SK-N-SH (cell line): ENCODE measurements around the gene CNIH3. TPM values are rescaled to one million over a fixed set of nuclear protein-coding genes. Genes with fewer than 3 reads are reported as not detected.

ENCODE experiments used
- CTCF ChIA-PET: fragments of 300-600, 350-600 bp; formaldehyde crosslinking; extraction: SDS; loops from one replicate; lab custom pipeline; 2021; lab: Yijun Ruan, JAX
- POLR2A ChIA-PET: fragments of 350-600 bp; sonication (Branson Sonifier 250); formaldehyde crosslinking; extraction: SDS; loops from one replicate; lab custom pipeline; 2020; ENCODE audit warnings: antibody characterized with exemption, inconsistent platforms; lab: Yijun Ruan, JAX
- DNase-seq: peaks from one replicate; pipeline ENCODE4 v3.0.0; 2012
- H2AFZ ChIP-seq: fragments of 200-600 bp; sonication (generic); 2 replicates; pipeline ENCODE4 v1.8.1; 2016; ENCODE audit warnings: antibody characterized with exemption, mild to moderate bottlenecking, low read depth
- H3F3A ChIP-seq: fragments of 200-600 bp; sonication (generic); replicated peaks from 2 replicates; pipeline ENCODE3; 2016; ENCODE audit warnings: antibody characterized with exemption, mild to moderate bottlenecking; ENCODE audit not compliant: insufficient read depth
- H3K27ac ChIP-seq, 2 experiments: fragments of 200-500 bp in 1 of 2; fragments of 200-600 bp in 1 of 2; sonication (Bioruptor generic) in 1 of 2; sonication (generic), shearing (Covaris generic) in 1 of 2; 2 replicates each; pipeline versions ENCODE4 v1.5.1 to v1.6.1; 2014 to 2016; ENCODE audit warnings: low read depth in 2 of 2, inconsistent platforms in 1 of 2, low read length in 1 of 2, mild to moderate bottlenecking in 1 of 2, mixed read lengths in 1 of 2
- H3K27me3 ChIP-seq: fragments of 200-600 bp; sonication (generic), shearing (Covaris generic); 2 replicates; pipeline ENCODE4 v1.6.1; 2016; ENCODE audit warnings: mixed run types; ENCODE audit not compliant: insufficient read depth
- H3K36me3 ChIP-seq, 2 experiments: fragments of 200-500 bp in 1 of 2; fragments of 200-600 bp in 1 of 2; sonication (Bioruptor generic) in 1 of 2; sonication (generic) in 1 of 2; replicated peaks in 1 of 2; 2 replicates each; pipeline versions ENCODE3 to v1.5.1; 2014 to 2016; ENCODE audit warnings: low read length in 1 of 2, mild to moderate bottlenecking in 1 of 2; ENCODE audit not compliant: insufficient read depth in 2 of 2, control insufficient read depth in 1 of 2
- H3K4me1 ChIP-seq, 2 experiments: fragments of 200-500 bp in 1 of 2; fragments of 200-600 bp in 1 of 2; sonication (Bioruptor generic) in 1 of 2; sonication (generic), shearing (Covaris generic) in 1 of 2; 2 replicates each; pipeline versions ENCODE4 v1.5.1 to v1.6.1; 2014 to 2016; ENCODE audit warnings: low read depth in 1 of 2, low read length in 1 of 2, mixed run types in 1 of 2; ENCODE audit not compliant: insufficient read depth in 2 of 2, control insufficient read depth in 1 of 2
- H3K4me2 ChIP-seq: fragments of 200-600 bp; sonication (generic), shearing (Covaris generic); 2 replicates; pipeline ENCODE4 v1.6.1; 2017; ENCODE audit warnings: mixed run types
- H3K4me3 ChIP-seq, 2 experiments: fragments of 200-500 bp in 1 of 2; fragments of 200-600 bp in 1 of 2; sonication (Bioruptor generic) in 1 of 2; sonication (generic), shearing (Covaris generic) in 1 of 2; 2 replicates each; pipeline versions ENCODE4 v1.5.1 to v1.8.1; 2014 to 2016; ENCODE audit warnings: low read depth in 2 of 2, inconsistent platforms in 1 of 2, low read length in 1 of 2, mild to moderate bottlenecking in 1 of 2, mixed read lengths in 1 of 2, moderate library complexity in 1 of 2
- H3K79me2 ChIP-seq: fragments of 200-600 bp; sonication (generic); 2 replicates; pipeline ENCODE4 v1.8.1; 2017; ENCODE audit warnings: mild to moderate bottlenecking; ENCODE audit not compliant: insufficient read depth
- H3K9ac ChIP-seq: fragments of 200-600 bp; sonication (generic); 2 replicates; pipeline ENCODE4 v1.6.1; 2017; ENCODE audit warnings: mixed run types
- H3K9me2 ChIP-seq: fragments of 200-600 bp; sonication (generic); 2 replicates; pipeline ENCODE4 v1.6.1; 2017; ENCODE audit warnings: mixed run types
- H3K9me3 ChIP-seq: fragments of 200-600 bp; sonication (generic); 2 replicates; pipeline ENCODE4 v1.6.1; 2017; ENCODE audit warnings: mixed run types, mild to moderate bottlenecking, moderate library complexity
- H4K20me1 ChIP-seq: fragments of 200-600 bp; sonication (generic); 2 replicates; pipeline ENCODE4 v1.6.1; 2017; ENCODE audit warnings: mild to moderate bottlenecking, mixed run types; ENCODE audit not compliant: insufficient read depth
- CHD2 ChIP-seq: fragments of 150-350 bp; IDR thresholded peaks from 2 replicates; pipeline ENCODE4 v1.6.1; 2018; ENCODE audit warnings: low read length; ENCODE audit not compliant: partially characterized antibody
- ELF1 ChIP-seq: IDR thresholded peaks from 2 replicates; pipeline ENCODE4 v1.4.0; 2012
- FOXM1 ChIP-seq: IDR thresholded peaks from 2 replicates; pipeline ENCODE4 v1.4.0; 2012; ENCODE audit warnings: low read depth, mild to moderate bottlenecking
- GABPA ChIP-seq: IDR thresholded peaks from 2 replicates; pipeline ENCODE4 v1.4.0; 2012; ENCODE audit warnings: low read depth, mild to moderate bottlenecking
- JUND ChIP-seq: IDR thresholded peaks from 2 replicates; pipeline ENCODE4 v1.4.0; 2012
- MXI1 ChIP-seq: IDR thresholded peaks from 2 replicates; pipeline ENCODE4 v1.6.1; 2012; ENCODE audit warnings: mild to moderate bottlenecking, low read depth, low read length, improper control_type of control experiment
- NFIC ChIP-seq: IDR thresholded peaks from 2 replicates; pipeline ENCODE4 v1.4.0; 2012; ENCODE audit warnings: borderline replicate concordance
- POLR2AphosphoS5 ChIP-seq: IDR thresholded peaks from 2 replicates; pipeline ENCODE4 v1.6.1; 2012; ENCODE audit warnings: low read depth, low read length
- RCOR1 ChIP-seq: fragments of 150-350 bp; IDR thresholded peaks from 2 replicates; pipeline ENCODE4 v1.6.1; 2017; ENCODE audit warnings: antibody characterized with exemption, low read length
- SIN3A ChIP-seq: IDR thresholded peaks from 2 replicates; pipeline ENCODE4 v1.6.1; 2012; ENCODE audit warnings: low read depth, mild to moderate bottlenecking, low read length, moderate library complexity, borderline replicate concordance
- SMC3 ChIP-seq: IDR thresholded peaks from 2 replicates; pipeline ENCODE4 v1.6.1; 2012; ENCODE audit warnings: low read depth, low read length, improper control_type of control experiment
- TAF1 ChIP-seq: IDR thresholded peaks from 2 replicates; pipeline ENCODE4 v1.6.1; 2012; ENCODE audit warnings: low read depth, mild to moderate bottlenecking, low read length, moderate library complexity, borderline replicate concordance
- TCF12 ChIP-seq: IDR thresholded peaks from 2 replicates; pipeline ENCODE4 v1.4.0; 2012
- WGBS: methylation state at CpG from one replicate; pipeline ENCODE4 v1.1.6; 2017; ENCODE audit warnings: low lambda C conversion rate; 5-methylcytosine and 5-hydroxymethylcytosine counted together
- polyA plus RNA-seq, 3 experiments: library from polyadenylated mRNA; depleted of rRNA; stranded (reverse); fragments of >200 nt; gene quantifications; 2 replicates each; pipeline ENCODE4 v1.2.3, GENCODE V29; 2012
- TF ChIP-seq, protein P1 (sequence below): fragments of 200-600 bp; sonication (generic); IDR thresholded peaks from 2 replicates; pipeline ENCODE4 v1.6.1; 2017; ENCODE audit warnings: antibody characterized with exemption, mild to moderate bottlenecking, moderate library complexity
- TF ChIP-seq, protein P2 (sequence below): IDR thresholded peaks from 2 replicates; pipeline ENCODE4 v1.4.0; 2012; ENCODE audit warnings: low read depth, borderline replicate concordance
- TF ChIP-seq, protein P3 (sequence below): fragments of 150-350 bp; IDR thresholded peaks from 2 replicates; pipeline ENCODE4 v1.6.1; 2016; ENCODE audit warnings: mild to moderate bottlenecking, low read depth, low read length

The CNIH3 gene
- polyA plus RNA-seq, 1 of the 3 experiments (the other 2 are of a cell fraction) = 18.8 TPM

DNA sequence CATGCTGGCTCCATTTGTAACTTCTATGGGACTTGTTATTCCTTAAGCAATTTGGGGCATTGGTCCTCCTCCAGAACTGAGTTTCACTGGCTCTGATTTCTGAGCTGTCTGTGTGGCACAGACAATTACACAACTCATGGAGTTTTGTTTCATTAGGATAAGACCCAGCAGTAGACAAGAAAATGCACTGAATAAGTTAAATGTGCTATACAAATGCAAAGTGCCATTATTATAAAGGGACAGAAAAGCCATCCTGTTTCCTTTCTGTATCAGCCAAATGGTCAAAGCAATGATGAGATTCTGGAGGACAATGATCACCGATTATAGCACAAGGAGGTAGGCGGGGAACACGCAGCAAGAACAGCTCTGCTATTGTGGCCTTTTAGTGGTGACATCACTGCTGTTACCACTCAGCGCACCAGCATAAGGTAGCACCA lies 81.9 kb downstream of the CNIH3 start:
- 96% methylated on average over 4 of the region's 4 CpGs for WGBS
- Histone ChIP-seq H3K79me2 (peaks cover 6% of the 10 kb centered on the region; the same call in 1 of the 2 replicates), H3K36me3 (peaks cover 0 to 7% of the 10 kb centered on the region in 2 experiments), H3K4me2 (no peak overlapping the region), H3K9me2 (no peaks in the 10 kb centered on the region), H3K27ac (peak overlapping the region in 1 of 2 experiments; percentile 59; a peak in 1 of 4 replicates), H4K20me1 (peaks cover 4% of the 10 kb centered on the region), H3K4me3 (no peak overlapping the region), H3K27me3 (no peaks in the 10 kb centered on the region)
- TF ChIP-seq NFIC = no peak
- TF ChIP-seq, protein P1, sequence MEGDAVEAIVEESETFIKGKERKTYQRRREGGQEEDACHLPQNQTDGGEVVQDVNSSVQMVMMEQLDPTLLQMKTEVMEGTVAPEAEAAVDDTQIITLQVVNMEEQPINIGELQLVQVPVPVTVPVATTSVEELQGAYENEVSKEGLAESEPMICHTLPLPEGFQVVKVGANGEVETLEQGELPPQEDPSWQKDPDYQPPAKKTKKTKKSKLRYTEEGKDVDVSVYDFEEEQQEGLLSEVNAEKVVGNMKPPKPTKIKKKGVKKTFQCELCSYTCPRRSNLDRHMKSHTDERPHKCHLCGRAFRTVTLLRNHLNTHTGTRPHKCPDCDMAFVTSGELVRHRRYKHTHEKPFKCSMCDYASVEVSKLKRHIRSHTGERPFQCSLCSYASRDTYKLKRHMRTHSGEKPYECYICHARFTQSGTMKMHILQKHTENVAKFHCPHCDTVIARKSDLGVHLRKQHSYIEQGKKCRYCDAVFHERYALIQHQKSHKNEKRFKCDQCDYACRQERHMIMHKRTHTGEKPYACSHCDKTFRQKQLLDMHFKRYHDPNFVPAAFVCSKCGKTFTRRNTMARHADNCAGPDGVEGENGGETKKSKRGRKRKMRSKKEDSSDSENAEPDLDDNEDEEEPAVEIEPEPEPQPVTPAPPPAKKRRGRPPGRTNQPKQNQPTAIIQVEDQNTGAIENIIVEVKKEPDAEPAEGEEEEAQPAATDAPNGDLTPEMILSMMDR = no peak
- TF ChIP-seq, protein P2, sequence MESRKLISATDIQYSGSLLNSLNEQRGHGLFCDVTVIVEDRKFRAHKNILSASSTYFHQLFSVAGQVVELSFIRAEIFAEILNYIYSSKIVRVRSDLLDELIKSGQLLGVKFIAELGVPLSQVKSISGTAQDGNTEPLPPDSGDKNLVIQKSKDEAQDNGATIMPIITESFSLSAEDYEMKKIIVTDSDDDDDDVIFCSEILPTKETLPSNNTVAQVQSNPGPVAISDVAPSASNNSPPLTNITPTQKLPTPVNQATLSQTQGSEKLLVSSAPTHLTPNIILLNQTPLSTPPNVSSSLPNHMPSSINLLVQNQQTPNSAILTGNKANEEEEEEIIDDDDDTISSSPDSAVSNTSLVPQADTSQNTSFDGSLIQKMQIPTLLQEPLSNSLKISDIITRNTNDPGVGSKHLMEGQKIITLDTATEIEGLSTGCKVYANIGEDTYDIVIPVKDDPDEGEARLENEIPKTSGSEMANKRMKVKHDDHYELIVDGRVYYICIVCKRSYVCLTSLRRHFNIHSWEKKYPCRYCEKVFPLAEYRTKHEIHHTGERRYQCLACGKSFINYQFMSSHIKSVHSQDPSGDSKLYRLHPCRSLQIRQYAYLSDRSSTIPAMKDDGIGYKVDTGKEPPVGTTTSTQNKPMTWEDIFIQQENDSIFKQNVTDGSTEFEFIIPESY = no peak
- no peak for TF ChIP-seq TAF1
- TF ChIP-seq POLR2AphosphoS5 = no peak
- TF ChIP-seq JUND = no peak
- no peak for TF ChIP-seq RCOR1
- TF ChIP-seq GABPA = no peak
- no peak for TF ChIP-seq MXI1
- TF ChIP-seq ELF1 = no peak
- no peak for TF ChIP-seq TCF12
- no peak for TF ChIP-seq CHD2
- TF ChIP-seq, protein P3, sequence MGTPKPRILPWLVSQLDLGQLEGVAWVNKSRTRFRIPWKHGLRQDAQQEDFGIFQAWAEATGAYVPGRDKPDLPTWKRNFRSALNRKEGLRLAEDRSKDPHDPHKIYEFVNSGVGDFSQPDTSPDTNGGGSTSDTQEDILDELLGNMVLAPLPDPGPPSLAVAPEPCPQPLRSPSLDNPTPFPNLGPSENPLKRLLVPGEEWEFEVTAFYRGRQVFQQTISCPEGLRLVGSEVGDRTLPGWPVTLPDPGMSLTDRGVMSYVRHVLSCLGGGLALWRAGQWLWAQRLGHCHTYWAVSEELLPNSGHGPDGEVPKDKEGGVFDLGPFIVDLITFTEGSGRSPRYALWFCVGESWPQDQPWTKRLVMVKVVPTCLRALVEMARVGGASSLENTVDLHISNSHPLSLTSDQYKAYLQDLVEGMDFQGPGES = no peak
- no peak for TF ChIP-seq SIN3A
- TF ChIP-seq SMC3 = no peak
- TF ChIP-seq FOXM1 = no peak
- TF ChIP-seq, all 33 proteins: peak for 0
- DNase-seq = no peak
- Histone ChIP-seq H3K9ac (no peak overlapping the region), H3F3A (peaks cover 4% of the 10 kb centered on the region), H2AFZ (no peak overlapping the region), H3K9me3 (no peaks in the 10 kb centered on the region), H3K4me1 (no peaks in the 10 kb centered on the region; a peak in 1 of 4 replicates)
- POLR2A ChIA-PET = interaction anchor here (0.6 kb wide), 1 partner anchor 232 kb away, joined by 3 read pairs; no protein-coding TSS in a partner anchor
- CTCF ChIA-PET = interaction anchor here (1.0 kb wide), 1 partner anchor 185 kb away, joined by 6 read pairs; no protein-coding TSS in a partner anchor
